Activated CD8-positive, alpha-beta T cell treated with anti-CD3 and anti-CD28 coated beads for 36 hours (primary cell): ENCODE data around the gene PLLP. TPM values are rescaled to one million over a fixed set of nuclear protein-coding genes. Genes with fewer than 3 reads are reported as not detected.

Experiments used
- ATAC-seq: fragments of 200-7000 bp; cut with Tn5 transposase; one replicate; pipeline ENCODE4 v1.10.0; 2021; ENCODE audit warnings: mild to moderate bottlenecking, moderate library complexity
- CTCF ChIA-PET: fragments of 350-600 bp; sonication (Branson Sonifier 250); formaldehyde crosslinking; loops from one replicate; lab custom pipeline; 2021; ENCODE audit warnings: antibody characterized with exemption; lab: Charles Lee
- POLR2A ChIA-PET: fragments of 350-600 bp; sonication (Branson Sonifier 250); formaldehyde crosslinking; loops from one replicate; lab custom pipeline; 2021; ENCODE audit warnings: antibody characterized with exemption; lab: Charles Lee
- DNase-seq: peaks from one replicate; pipeline ENCODE4 v3.0.0-alpha.2; 2020
- H3K27ac Mint-ChIP-seq: one replicate; pipeline ENCODE4 v1.8.0; 2021; ENCODE audit warnings: mild to moderate bottlenecking, mixed read lengths
- H3K27me3 Mint-ChIP-seq: one replicate; pipeline ENCODE4 v1.8.0; 2021; ENCODE audit warnings: mixed read lengths
- H3K36me3 Mint-ChIP-seq: one replicate; pipeline ENCODE4 v1.8.0; 2021; ENCODE audit warnings: low read depth, mixed read lengths
- H3K4me1 Mint-ChIP-seq: one replicate; pipeline ENCODE4 v1.8.0; 2021; ENCODE audit warnings: low read depth, mixed read lengths
- H3K4me3 Mint-ChIP-seq: one replicate; pipeline ENCODE4 v1.8.0; 2021; ENCODE audit warnings: mild to moderate bottlenecking, moderate library complexity, mixed read lengths
- H3K9me3 Mint-ChIP-seq: one replicate; pipeline ENCODE4 v1.8.0; 2021; ENCODE audit warnings: mixed read lengths
- intact Hi-C: fragments of 100-400 bp; cut with micrococcal nuclease; formaldehyde crosslinking; loops from one replicate; pipeline ENCODE4 v1.10.0; 2022
- total RNA-seq, 2 experiments: library from RNA; stranded (reverse); gene quantifications; one replicate each; pipeline ENCODE4 v1.2.3, GENCODE V29; 2021
- TF ChIP-seq, protein P1 (sequence below): fragments of 200-600 bp; IDR thresholded peaks from one replicate; pipeline ENCODE4 v1.8.0; 2022; ENCODE audit warnings: antibody characterized with exemption, mild to moderate bottlenecking

The PLLP gene
- total RNA-seq, 2 experiments from 2014 or later = 0.51 to 0.65 TPM

DNA sequence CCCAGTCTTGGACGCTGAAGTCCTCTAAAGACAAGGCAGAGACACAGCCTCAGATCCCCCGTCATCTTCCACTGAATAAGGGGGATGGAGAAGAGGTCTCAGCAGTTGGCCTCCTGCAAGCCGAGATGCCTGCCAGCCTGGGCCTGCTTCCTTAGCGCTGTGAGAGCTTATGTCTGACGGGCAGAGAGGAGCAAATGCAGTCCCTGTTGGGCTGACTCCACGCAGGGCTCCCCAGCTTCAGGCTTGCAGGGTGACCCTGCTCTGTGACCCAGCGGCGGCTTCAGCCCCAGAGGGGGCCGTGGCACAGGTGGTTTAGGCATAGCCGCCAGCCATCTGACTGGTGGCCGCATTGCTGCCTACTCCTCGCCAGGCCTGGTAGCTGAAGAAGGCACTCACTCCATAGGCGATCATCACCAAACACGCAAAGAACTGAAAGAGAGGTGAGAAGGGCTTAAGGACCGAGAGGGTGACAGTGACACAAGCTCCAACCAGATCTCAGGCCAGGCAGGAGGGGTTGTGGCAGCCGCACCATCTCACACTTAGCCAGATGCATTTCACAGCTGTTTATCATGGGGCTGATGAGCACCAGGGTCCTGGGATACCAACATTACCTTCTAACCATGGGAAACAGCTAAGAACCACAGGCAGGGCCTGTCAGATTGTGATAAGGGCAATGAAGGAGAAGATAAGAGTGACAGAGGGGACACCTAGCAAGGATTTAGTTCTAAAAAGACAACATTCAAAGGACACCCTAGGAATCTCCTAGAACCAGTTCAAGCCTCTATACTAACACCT is 27.7 kb downstream of the PLLP start:
- intact Hi-C loops = no loop called here
- H3K27ac Mint-ChIP-seq = no peak overlapping the region
- CTCF ChIA-PET = no interaction called here

DNA sequence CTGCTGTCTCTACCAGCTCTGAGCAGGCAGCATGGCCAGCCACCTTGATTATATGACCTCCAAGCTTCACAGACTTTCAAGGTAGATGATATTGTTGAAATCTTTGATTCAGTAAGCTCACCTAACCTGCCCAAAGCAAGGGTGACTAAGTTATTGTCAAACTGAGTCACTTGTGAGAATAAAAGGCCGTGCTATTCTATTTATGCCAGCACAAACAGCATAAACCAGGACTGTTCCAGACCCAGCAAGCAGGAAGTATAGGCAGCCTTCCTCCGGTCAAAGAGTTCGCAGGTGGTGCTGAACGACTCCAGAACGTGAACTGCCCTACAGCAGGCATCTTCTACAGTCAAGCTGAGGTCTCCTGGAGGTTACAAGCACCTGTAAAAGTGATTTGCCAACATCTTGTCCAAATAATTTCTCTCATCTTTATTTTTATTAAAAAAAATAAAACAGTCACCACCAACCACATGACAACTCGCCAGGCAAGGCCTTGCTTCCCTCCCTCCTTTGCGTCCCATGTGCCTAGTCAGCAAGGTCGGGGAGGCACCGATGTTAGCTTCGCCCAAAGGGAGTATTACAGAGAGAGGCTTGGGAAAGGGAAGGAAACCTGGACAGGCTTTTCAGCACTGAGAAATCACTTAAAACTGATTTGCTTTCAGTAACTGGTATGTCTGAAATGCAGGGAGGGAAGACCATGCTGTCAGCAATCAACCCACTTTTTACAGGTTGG is 28.6 kb downstream of the PLLP start:
- TF ChIP-seq, protein P1, sequence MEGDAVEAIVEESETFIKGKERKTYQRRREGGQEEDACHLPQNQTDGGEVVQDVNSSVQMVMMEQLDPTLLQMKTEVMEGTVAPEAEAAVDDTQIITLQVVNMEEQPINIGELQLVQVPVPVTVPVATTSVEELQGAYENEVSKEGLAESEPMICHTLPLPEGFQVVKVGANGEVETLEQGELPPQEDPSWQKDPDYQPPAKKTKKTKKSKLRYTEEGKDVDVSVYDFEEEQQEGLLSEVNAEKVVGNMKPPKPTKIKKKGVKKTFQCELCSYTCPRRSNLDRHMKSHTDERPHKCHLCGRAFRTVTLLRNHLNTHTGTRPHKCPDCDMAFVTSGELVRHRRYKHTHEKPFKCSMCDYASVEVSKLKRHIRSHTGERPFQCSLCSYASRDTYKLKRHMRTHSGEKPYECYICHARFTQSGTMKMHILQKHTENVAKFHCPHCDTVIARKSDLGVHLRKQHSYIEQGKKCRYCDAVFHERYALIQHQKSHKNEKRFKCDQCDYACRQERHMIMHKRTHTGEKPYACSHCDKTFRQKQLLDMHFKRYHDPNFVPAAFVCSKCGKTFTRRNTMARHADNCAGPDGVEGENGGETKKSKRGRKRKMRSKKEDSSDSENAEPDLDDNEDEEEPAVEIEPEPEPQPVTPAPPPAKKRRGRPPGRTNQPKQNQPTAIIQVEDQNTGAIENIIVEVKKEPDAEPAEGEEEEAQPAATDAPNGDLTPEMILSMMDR = no peak
- Mint-ChIP-seq H3K27me3 (no peaks in the 10 kb centered on the region), H3K9me3 (no peaks in the 10 kb centered on the region), H3K27ac (no peak overlapping the region), H3K4me1 (peaks cover 11% of the 10 kb centered on the region), H3K36me3 (peaks cover 12% of the 10 kb centered on the region), H3K4me3 (no peak overlapping the region)
- intact Hi-C loops = no loop called here
- ChIA-PET CTCF (interaction anchor here (0.8 kb wide), 1 partner anchor 22 kb away, joined by 3 read pairs; no protein-coding TSS in a partner anchor), POLR2A (interaction anchor here (1.1 to 1.4 kb wide), 2 partner anchors 9 to 15 kb away, joined by 4 to 6 read pairs; no protein-coding TSS in a partner anchor)
- ATAC-seq (no peak), DNase-seq (no peak)

More for the DNA sequence above, 27.7 kb downstream of the PLLP start:
- H3K4me3 Mint-ChIP-seq = no peak overlapping the region
- POLR2A ChIA-PET = interaction anchor here (1.1 to 1.4 kb wide), 2 partner anchors 10 to 16 kb away, joined by 4 to 6 read pairs; no protein-coding TSS in a partner anchor
- no peaks in the 10 kb centered on the region for H3K27me3 Mint-ChIP-seq
- DNase-seq = no peak
- peaks cover 12% of the 10 kb centered on the region for H3K36me3 Mint-ChIP-seq
- H3K9me3 Mint-ChIP-seq = no peaks in the 10 kb centered on the region
- H3K4me1 Mint-ChIP-seq = peaks cover 12% of the 10 kb centered on the region
- no peak for ATAC-seq
- TF ChIP-seq, protein P1 = no peak

DNA sequence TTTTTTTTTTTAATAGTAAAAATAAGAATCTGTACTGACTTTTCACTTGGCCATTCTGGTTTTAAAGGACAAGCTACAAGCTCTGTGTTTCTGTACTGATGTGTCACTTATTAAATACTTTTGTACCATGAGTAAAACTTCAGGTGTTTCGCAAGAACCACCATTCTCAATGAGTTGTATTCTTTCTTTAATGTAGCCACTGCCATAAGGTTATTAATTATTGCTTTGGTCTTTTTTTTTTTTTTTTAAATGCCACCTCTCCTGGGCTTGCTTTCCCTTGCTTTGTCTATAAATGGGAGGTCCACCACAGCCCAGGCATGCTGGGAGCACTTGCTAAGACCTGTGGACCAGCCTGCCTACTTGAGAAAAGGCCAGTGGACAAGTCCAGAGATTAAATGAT is 31.0 kb downstream of the PLLP start:
- peaks cover 18% of the 10 kb centered on the region for H3K36me3 Mint-ChIP-seq
- H3K4me3 Mint-ChIP-seq = no peak overlapping the region
- no peaks in the 10 kb centered on the region for H3K9me3 Mint-ChIP-seq
- H3K4me1 Mint-ChIP-seq = no peaks in the 10 kb centered on the region
- H3K27ac Mint-ChIP-seq = no peak overlapping the region
- TF ChIP-seq, protein P1 = no peak
- ATAC-seq (no peak), DNase-seq (no peak)
- ChIA-PET POLR2A (no interaction called here), CTCF (no interaction called here)
- H3K27me3 Mint-ChIP-seq = no peaks in the 10 kb centered on the region
- intact Hi-C loops = no loop called here

DNA sequence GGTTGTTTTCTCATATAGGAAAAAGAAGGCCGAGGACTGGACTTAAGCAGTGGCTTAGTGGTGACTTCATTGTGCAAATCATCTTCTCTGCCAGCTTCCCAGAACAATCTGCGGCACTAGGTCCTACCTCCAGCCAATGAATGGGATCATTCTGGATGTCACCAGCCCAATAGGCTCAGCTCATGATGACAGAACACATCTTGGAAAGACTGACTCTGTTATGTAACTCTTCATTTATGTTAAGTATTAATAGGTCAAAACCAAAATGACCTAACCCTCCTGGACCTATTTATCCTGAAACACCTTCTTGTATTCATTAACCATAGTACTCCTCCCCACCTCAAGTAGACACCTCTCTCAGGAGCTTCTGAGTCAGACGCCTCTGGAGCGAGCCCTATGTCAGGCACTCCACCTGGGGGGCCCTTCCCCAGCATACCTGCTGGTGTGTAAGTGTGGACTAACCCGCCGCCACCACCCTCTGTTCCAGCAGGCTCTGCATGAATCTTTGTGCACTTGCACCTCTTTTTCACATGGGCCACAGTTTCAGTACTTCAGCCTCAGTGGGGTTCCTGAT is 32.2 kb downstream of the PLLP start:
- H3K4me1 Mint-ChIP-seq = no peaks in the 10 kb centered on the region
- DNase-seq (no peak), ATAC-seq (no peak)
- TF ChIP-seq, protein P1 = no peak
- H3K27ac Mint-ChIP-seq = no peak overlapping the region
- POLR2A ChIA-PET = interaction anchor here (0.6 to 1.4 kb wide), 2 partner anchors 14 to 258 kb away, joined by 3 to 4 read pairs; no protein-coding TSS in a partner anchor
- peaks cover 20% of the 10 kb centered on the region for H3K36me3 Mint-ChIP-seq
- intact Hi-C loops = no loop called here
- CTCF ChIA-PET = no interaction called here
- no peak overlapping the region for H3K4me3 Mint-ChIP-seq
- no peaks in the 10 kb centered on the region for H3K27me3 Mint-ChIP-seq
- no peaks in the 10 kb centered on the region for H3K9me3 Mint-ChIP-seq
